HG03280 (cell line): ENCODE data around the gene LCORL.
A peak's percentile ranks its signal among the peaks of the same experiment; 100 is the strongest.
"Not testable (repeated sequence)": the region's sequence is repeated elsewhere in the genome, so short reads cannot be mapped to it uniquely, and the experiment has no call there.

Source experiments
- ATAC-seq: cut with Tn5 transposase; IDR thresholded peaks from one replicate; pipeline ENCODE4 v1.9.1; 2021; ENCODE audit warnings: mild to moderate bottlenecking, moderate library complexity; ENCODE audit not compliant: unreplicated experiment

Gene LCORL

GRCh38 chr4:17865866-17866363 lies 155.6 kb downstream of the LCORL start:
- ATAC-seq, result no peak

DNA sequence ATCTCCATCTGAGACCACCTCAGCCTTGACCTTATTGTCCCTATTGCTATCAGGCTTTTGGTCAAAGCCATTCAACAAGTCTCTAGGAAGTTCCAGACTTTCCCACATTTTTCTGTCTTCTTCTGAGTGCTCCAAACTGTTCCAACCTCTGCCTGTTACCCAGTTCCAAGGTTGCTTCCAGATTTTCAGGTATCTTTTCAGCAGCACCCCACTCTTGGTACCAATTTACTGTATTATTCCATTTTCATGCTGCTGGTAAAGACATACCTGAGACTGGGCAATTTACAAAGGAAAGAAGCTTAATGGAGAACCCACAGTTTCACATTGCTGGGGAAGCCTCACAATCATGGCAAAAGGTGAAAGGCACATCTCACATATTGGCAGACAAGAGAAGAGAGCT lies 159.6 kb downstream of the LCORL start:
- not testable (repeated sequence) for ATAC-seq

- ATAC-seq, result no peak
These were observed 161.7 kb downstream of the LCORL start for GRCh38 chr4:17859793-17860406.

DNA sequence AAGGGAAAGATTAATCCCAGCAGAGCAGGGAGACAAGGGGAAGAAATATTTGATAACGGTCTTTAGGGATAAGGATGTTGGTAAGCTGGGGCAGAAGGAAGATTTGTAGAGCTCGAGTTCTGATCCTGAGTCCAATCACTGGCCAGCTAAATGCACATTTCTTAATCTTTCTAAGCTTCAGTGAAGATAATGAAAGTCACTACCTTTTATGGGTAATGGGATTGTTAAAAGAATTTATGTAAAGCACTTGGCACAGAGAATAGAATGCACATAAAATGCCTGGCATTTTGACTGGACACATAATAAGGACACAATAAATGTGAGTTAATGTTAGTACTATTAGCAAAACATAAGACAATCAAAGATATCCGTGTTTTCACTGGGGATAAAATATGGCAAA lies 167.5 kb downstream of the LCORL start:
- no peak for ATAC-seq

DNA sequence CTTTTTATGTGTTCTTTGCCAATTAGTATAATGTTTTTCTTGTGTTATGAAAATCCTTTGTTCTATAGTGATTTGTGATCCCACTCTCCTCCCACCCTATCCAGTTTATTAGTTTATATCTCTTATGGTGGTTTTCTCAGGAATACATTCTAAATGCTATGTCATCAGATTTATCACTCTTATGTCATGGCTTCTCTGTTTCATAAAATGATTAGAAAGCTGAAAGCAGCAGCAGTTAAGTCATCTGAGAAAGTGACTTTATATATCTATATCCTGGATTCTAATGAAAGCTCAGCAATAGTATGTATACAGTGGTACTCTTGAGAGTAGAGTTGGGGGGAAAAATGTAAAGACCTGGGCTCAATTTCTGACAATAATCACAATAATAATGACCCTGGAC lies 169.6 kb downstream of the LCORL start:
- ATAC-seq, result no peak

- ATAC-seq, result not testable (repeated sequence)
These were observed 171.3 kb downstream of the LCORL start for GRCh38 chr4:17850295-17850694.

- no peak for ATAC-seq
These were observed 175.3 kb downstream of the LCORL start for GRCh38 chr4:17846266-17846665.

DNA sequence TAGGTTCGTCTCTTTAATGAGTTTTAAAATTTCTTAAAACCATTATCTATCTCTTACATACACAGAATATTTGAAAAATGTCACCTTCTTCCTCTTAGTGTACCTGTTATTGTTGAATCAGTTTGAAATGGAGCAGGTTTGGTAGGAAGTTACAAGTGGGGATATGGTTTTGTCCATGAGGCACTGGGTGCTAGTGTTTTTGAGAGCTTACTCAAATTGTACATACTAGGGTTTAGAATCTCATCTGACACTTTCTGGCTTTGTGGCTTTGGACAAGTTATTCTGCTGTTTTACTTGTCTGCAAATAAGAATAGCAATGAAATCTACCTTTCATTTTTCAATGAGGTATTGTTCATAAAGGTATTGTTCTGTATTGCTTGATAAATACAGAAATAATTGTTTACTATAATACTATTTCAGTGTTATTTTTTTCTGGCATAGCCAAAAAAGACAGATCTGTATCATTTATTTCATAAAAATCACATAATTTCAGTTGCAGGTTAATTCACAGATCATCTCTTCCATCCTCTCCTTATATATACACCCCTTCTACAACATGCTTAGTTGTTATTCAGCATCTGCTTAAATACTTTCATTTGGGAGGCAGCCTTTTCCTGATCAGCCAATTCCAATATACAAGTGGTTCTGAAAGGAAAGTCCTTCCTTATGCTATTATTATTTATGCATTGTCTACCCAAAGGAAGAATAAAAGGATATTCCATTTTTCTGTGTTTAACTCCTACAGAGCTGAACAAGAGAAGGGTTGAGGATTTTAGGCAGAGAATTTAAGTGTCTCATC lies 197.5 kb downstream of the LCORL start:
- no peak for ATAC-seq

DNA sequence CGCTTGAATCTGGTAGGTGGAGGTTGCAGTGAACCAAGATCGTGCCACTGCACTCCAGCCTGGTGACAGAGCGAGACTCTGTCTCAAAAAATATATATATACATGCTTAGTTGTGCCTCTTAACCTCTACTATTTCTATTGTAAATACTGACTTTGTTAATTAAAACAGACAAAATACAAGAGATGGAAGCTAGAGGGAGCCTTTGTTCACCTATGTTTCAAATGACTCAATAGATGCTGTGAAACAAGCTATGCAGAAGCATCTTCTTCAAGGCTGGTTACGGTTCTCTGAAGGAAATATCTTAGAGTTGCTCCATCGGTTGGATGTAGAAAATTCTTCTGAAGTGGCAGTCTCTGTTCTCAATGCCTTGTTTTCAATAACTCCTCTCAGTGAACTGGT lies 204.5 kb downstream of the LCORL start:
- ATAC-seq, result peak; percentile 74

GRCh38 chr4:17816142-17816541 lies 205.4 kb downstream of the LCORL start:
- ATAC-seq, result no peak

GRCh38 chr4:17814140-17814539 lies 207.4 kb downstream of the LCORL start:
- no peak for ATAC-seq

GRCh38 chr4:17812801-17813200 lies 208.8 kb downstream of the LCORL start:
- no peak for ATAC-seq

- no peak for ATAC-seq
These were observed 209.4 kb downstream of the LCORL start for GRCh38 chr4:17812125-17812524.

GRCh38 chr4:17811078-17811603 lies 210.4 kb downstream of the LCORL start:
- ATAC-seq, result peak; percentile 38

- ATAC-seq, result peak; percentile 86
These were observed 211.1 kb downstream of the LCORL start, which contains the start of the genes DCAF16 and NCAPG for GRCh38 chr4:17810260-17811077. Gene DCAF16, minus strand, starts transcription at chr4:17810757. Its CDS starts 6,616 bp downstream, at chr4:17804141. Gene NCAPG, plus strand, starts transcription at chr4:17810979. Its CDS starts 99 bp downstream, at chr4:17811078.

- ATAC-seq, result no peak
These were observed 211.9 kb downstream of the LCORL start for GRCh38 chr4:17809667-17810066.

DNA sequence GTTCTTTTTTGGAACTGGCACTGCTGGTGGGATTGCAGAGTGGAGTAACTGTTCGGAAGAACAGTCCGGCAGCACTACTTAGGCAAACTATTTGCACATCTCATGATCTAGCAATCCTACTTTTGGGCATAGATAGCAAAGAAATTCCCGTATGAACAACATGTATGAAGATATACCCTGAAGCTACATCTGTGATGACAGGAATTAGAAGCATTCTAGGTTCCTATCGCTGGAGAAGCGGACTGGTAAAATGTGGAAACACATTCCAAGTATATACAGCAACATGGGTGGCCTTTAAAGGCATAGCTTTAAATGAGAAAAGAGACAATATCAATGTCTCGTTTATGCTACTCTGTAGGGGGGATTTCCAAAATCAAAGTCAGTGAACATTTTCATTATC lies 214.1 kb downstream of the LCORL start:
- ATAC-seq, result no peak

- no peak for ATAC-seq
These were observed 215.9 kb downstream of the LCORL start for GRCh38 chr4:17805580-17806155.

DNA sequence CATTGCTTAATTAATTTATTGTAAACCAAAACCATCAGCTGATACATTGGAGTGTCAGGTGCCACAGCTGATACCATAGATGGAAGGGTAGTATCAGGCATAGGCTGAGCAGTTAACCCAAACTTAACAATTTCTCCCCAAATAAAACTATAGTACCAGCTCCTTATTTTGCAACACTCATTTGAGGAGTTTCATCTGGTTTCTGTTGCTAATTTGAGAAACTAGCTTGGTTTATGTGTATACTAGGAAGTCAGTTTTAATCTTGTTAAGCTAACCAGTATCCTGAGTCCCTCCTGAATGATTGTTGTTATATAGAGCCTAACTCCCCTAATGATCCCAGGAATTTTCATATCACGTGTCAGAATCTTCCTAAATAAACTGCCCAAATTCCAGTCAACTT lies 223.7 kb downstream of the LCORL start:
- ATAC-seq, result no peak

DNA sequence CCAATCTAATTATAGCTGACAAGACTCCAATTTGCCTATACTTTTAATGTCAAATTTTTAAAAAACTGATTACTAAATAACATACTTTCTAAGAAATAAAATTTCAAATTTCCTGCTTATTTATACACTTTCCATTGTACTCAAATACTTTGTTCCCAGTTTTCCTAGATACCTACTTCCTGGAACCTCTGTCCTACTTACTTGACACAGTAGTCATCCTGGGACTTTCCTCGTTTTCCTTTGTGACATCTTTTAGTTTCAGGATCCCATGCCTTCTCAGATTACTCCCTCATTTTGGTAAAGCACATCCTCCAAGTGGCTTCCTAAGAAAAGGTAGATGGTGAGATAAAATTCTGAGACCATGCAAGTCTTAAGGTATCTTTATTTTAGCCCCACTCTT lies 226.8 kb downstream of the LCORL start:
- ATAC-seq, result no peak
